Neuronal stem cell (in vitro differentiated cells): Measurements from ENCODE around the gene IFNA8. TPM values are rescaled to one million over a fixed set of nuclear protein-coding genes. Genes with fewer than 3 reads are reported as not detected.
"Not testable (repeated sequence)": the region's sequence is repeated elsewhere in the genome, so short reads cannot be mapped to it uniquely, and the experiment has no call there.

Source experiments
- DNase-seq: peaks from one replicate; pipeline ENCODE4 v3.0.0-alpha.2; 2013; ENCODE audit warnings: low spot score
- H2AFZ ChIP-seq: one replicate; pipeline ENCODE4 v1.6.1; 2013; ENCODE audit warnings: mild to moderate bottlenecking, low read length, inconsistent platforms
- H2AK5ac ChIP-seq: 2 replicates; pipeline ENCODE4 v1.6.1; 2013; ENCODE audit warnings: low read depth, mild to moderate bottlenecking, inconsistent platforms, low read length, moderate library complexity, mixed read lengths
- H2BK120ac ChIP-seq: 2 replicates; pipeline ENCODE4 v1.6.1; 2013; ENCODE audit warnings: low read depth, mild to moderate bottlenecking, inconsistent platforms, low read length, moderate library complexity, mixed read lengths
- H2BK12ac ChIP-seq: one replicate; pipeline ENCODE4 v1.6.1; 2013; ENCODE audit warnings: low read length, inconsistent platforms
- H2BK15ac ChIP-seq: 2 replicates; pipeline ENCODE4 v1.6.1; 2013; ENCODE audit warnings: mild to moderate bottlenecking, low read length, inconsistent platforms, mixed read lengths
- H2BK5ac ChIP-seq: one replicate; pipeline ENCODE4 v1.6.1; 2013; ENCODE audit warnings: inconsistent platforms, mild to moderate bottlenecking, low read length, moderate library complexity
- H3K14ac ChIP-seq: one replicate; pipeline ENCODE4 v1.6.1; 2013; ENCODE audit warnings: low read length, inconsistent platforms
- H3K18ac ChIP-seq: 2 replicates; pipeline ENCODE4 v1.6.1; 2013; ENCODE audit warnings: low read length, inconsistent platforms
- H3K23ac ChIP-seq: 2 replicates; pipeline ENCODE4 v1.6.1; 2013; ENCODE audit warnings: low read depth, mild to moderate bottlenecking, mixed read lengths, low read length, inconsistent platforms; ENCODE audit not compliant: poor library complexity
- H3K27ac ChIP-seq: replicated peaks from 3 replicates; pipeline ENCODE4 v1.5.1; 2013; ENCODE audit warnings: low read length, inconsistent platforms
- H3K27me3 ChIP-seq, 3 experiments: 2 replicates each; pipeline ENCODE4 v1.6.1; 2013; ENCODE audit warnings: low read length in 3 of 3, mild to moderate bottlenecking in 2 of 3, inconsistent platforms in 1 of 3, low read depth in 1 of 3, mixed read lengths in 1 of 3, moderate library complexity in 1 of 3; ENCODE audit not compliant: control insufficient read depth in 3 of 3, insufficient read depth in 3 of 3
- H3K36me3 ChIP-seq, 2 donors: replicated peaks in 1 of 2; 2 replicates each; pipeline ENCODE4 v1.6.1; 2013; ENCODE audit warnings: low read length in 2 of 2; ENCODE audit not compliant: control insufficient read depth in 2 of 2, insufficient read depth in 2 of 2
- H3K4ac ChIP-seq: 2 replicates; pipeline ENCODE4 v1.6.1; 2013; ENCODE audit warnings: inconsistent platforms, mild to moderate bottlenecking, low read length, moderate library complexity
- H3K4me1 ChIP-seq, 2 donors: 1 replicate in 1 of 2; 2 replicates in 1 of 2; pipeline ENCODE4 v1.6.1; 2013; ENCODE audit warnings: low read length in 2 of 2, low read depth in 1 of 2; ENCODE audit not compliant: control insufficient read depth in 2 of 2, insufficient read depth in 1 of 2
- H3K4me2 ChIP-seq: one replicate; pipeline ENCODE4 v1.6.1; 2013; ENCODE audit warnings: mild to moderate bottlenecking, low read length, inconsistent platforms; ENCODE audit not compliant: insufficient read depth, poor library complexity, severe bottlenecking
- H3K4me3 ChIP-seq, 2 donors: 2 replicates each; pipeline ENCODE4 v1.5.1; 2013; ENCODE audit warnings: low read length in 2 of 2, mild to moderate bottlenecking in 2 of 2, inconsistent platforms in 1 of 2, moderate library complexity in 1 of 2
- H3K79me1 ChIP-seq: one replicate; pipeline ENCODE4 v1.6.1; 2013; ENCODE audit warnings: low read depth, mild to moderate bottlenecking, inconsistent platforms, low read length, moderate library complexity
- H3K9ac ChIP-seq: one replicate; pipeline ENCODE4 v1.6.1; 2013; ENCODE audit warnings: mild to moderate bottlenecking, low read depth, low read length, inconsistent platforms; ENCODE audit not compliant: poor library complexity
- H3K9me3 ChIP-seq, 2 donors: replicated peaks in 1 of 2; 2 replicates each; pipeline versions ENCODE3 to v1.6.1; 2013; ENCODE audit warnings: low read length in 2 of 2, mild to moderate bottlenecking in 2 of 2, inconsistent platforms in 1 of 2, low read depth in 1 of 2, mixed read lengths in 1 of 2, moderate library complexity in 1 of 2; ENCODE audit not compliant: control insufficient read depth in 2 of 2, insufficient read depth in 1 of 2
- H4K8ac ChIP-seq: one replicate; pipeline ENCODE4 v1.6.1; 2013; ENCODE audit warnings: low read depth, mild to moderate bottlenecking, inconsistent platforms, low read length, moderate library complexity
- H4K91ac ChIP-seq: one replicate; pipeline ENCODE4 v1.6.1; 2013; ENCODE audit warnings: low read length, low read depth, mild to moderate bottlenecking, inconsistent platforms; ENCODE audit not compliant: poor library complexity
- WGBS, 2 donors: extraction: QIAGEN DNeasy Blood & Tissue Kit; methylation state at CpG; one replicate each; pipeline ENCODE4 v1.1.7; 2013; ENCODE audit warnings: missing lambda C conversion rate in 2 of 2, mixed read lengths in 1 of 2; ENCODE audit not compliant: insufficient read length in 2 of 2, insufficient replicate concordance in 1 of 2; ENCODE audit errors: extremely low coverage in 2 of 2; 5-methylcytosine and 5-hydroxymethylcytosine counted together
- polyA plus RNA-seq, 2 experiments: library from polyadenylated mRNA; stranded (reverse); fragments of 200-250 nt; gene quantifications; one replicate each; pipeline ENCODE4 v1.2.3, GENCODE V29; 2013

Gene IFNA8
- polyA plus RNA-seq (2013, experiment 1 of 2), result not detected
- not detected for polyA plus RNA-seq (2013, experiment 2 of 2)

GRCh38 chr9:21408817-21409216, at the start of gene IFNA8:
TSS of gene IFNA8 (plus strand) at chr9:21409117. CDS start at chr9:21409177, 60 bp downstream.
- Histone ChIP-seq H2BK15ac (no peak within 1 kb of the TSS), H2BK12ac (no peak within 1 kb of the TSS), H3K14ac (no peak within 1 kb of the TSS), H2BK120ac (no peak within 1 kb of the TSS), H2AFZ (no peak within 1 kb of the TSS), H3K4me1 (peaks cover 1 to 2% of the 10 kb centered on the region in 2 donors), H3K27me3 (peaks cover 0 to 16% (median 0%) of the 10 kb centered on the region in 3 experiments), H2BK5ac (no peak within 1 kb of the TSS), H3K4ac (no peak within 1 kb of the TSS), H3K9me3 (no peaks in the 10 kb centered on the region), H3K4me2 (no peak within 1 kb of the TSS), H3K18ac (no peak within 1 kb of the TSS), H4K91ac (no peak within 1 kb of the TSS), H3K36me3 (no peaks in the 10 kb centered on the region), H2AK5ac (no peak within 1 kb of the TSS), H3K4me3 (no peak within 1 kb of the TSS), H4K8ac (no peak within 1 kb of the TSS), H3K79me1 (no peaks in the 10 kb centered on the region), H3K27ac (no peak within 1 kb of the TSS), H3K9ac (no peak within 1 kb of the TSS), H3K23ac (no peak within 1 kb of the TSS)
- no peak for DNase-seq
- no CpG with 5 or more reads among the region's 1 CpG for WGBS, 2 donors

GRCh38 chr9:21362287-21362686, 46.6 kb upstream of the IFNA8 start:
- Histone ChIP-seq H4K8ac (no peak overlapping the region), H3K18ac (no peak overlapping the region), H3K9ac (no peak overlapping the region), H3K79me1 (no peaks in the 10 kb centered on the region), H3K4ac (no peak overlapping the region), H3K27me3 (no peaks in the 10 kb centered on the region), H3K4me2 (no peak overlapping the region), H2AFZ (no peak overlapping the region), H2BK12ac (no peak overlapping the region), H4K91ac (no peak overlapping the region), H2AK5ac (no peak overlapping the region), H3K27ac (no peak overlapping the region), H3K9me3 (no peaks in the 10 kb centered on the region), H3K4me1 (peaks cover 0 to 2% of the 10 kb centered on the region in 2 donors), H3K23ac (no peak overlapping the region), H2BK15ac (no peak overlapping the region), H2BK5ac (no peak overlapping the region), H3K36me3 (no peaks in the 10 kb centered on the region), H3K14ac (no peak overlapping the region), H2BK120ac (no peak overlapping the region), H3K4me3 (no peak overlapping the region)
- WGBS, 2 donors, result no CpG with 5 or more reads among the region's 8 CpGs
- no peak for DNase-seq

DNA sequence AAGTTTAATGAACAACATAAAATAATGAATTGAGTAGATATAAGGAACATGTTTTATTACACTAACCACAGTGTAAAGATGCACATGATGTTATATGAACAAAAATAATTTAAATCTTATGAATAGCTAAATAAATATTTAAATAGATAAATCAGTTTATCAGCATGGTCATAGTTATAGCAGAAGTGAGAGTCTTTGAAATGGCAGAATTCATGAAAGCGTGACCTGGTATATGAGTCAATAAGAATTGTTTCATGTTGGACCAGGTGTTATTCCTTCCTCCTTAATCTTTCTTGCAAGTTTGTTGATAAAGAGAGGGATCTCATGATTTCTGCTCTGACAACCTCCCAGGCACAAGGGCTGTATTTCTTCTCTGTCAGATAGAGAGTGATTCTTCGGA, 41.7 kb upstream of the IFNA8 start:
- H3K4ac ChIP-seq, H2BK15ac ChIP-seq, H2BK12ac ChIP-seq, H4K91ac ChIP-seq, H3K36me3 ChIP-seq, H3K18ac ChIP-seq, H3K79me1 ChIP-seq, DNase-seq, H3K23ac ChIP-seq, H2BK120ac ChIP-seq, H2AFZ ChIP-seq, H3K4me1 ChIP-seq, H3K14ac ChIP-seq, H4K8ac ChIP-seq, H3K4me3 ChIP-seq, H2AK5ac ChIP-seq, H3K9ac ChIP-seq, H3K9me3 ChIP-seq, H3K27me3 ChIP-seq, H3K27ac ChIP-seq, H3K4me2 ChIP-seq, H2BK5ac ChIP-seq: not testable (repeated sequence)
- no CpG with 5 or more reads among the region's 2 CpGs for WGBS, 2 donors

GRCh38 chr9:21367957-21368356, 41.0 kb upstream of the IFNA8 start, which contains the start of gene IFNA13:
TSS of gene IFNA13 (minus strand) at chr9:21368057. CDS start at chr9:21368010, 47 bp downstream.
- no peak within 1 kb of the TSS for H2AFZ ChIP-seq
- no peak within 1 kb of the TSS for H3K14ac ChIP-seq
- no peak within 1 kb of the TSS for H4K8ac ChIP-seq
- H3K36me3 ChIP-seq, result no peaks in the 10 kb centered on the region
- no peaks in the 10 kb centered on the region for H3K4me1 ChIP-seq
- no peak within 1 kb of the TSS for H3K9ac ChIP-seq
- no peak within 1 kb of the TSS for H2BK12ac ChIP-seq
- H3K27me3 ChIP-seq, result no peaks in the 10 kb centered on the region
- H3K27ac ChIP-seq, result no peak within 1 kb of the TSS
- H3K4ac ChIP-seq, result no peak within 1 kb of the TSS
- DNase-seq, result no peak
- no peak within 1 kb of the TSS for H3K4me3 ChIP-seq
- H2BK5ac ChIP-seq, result no peak within 1 kb of the TSS
- no peak within 1 kb of the TSS for H3K18ac ChIP-seq
- H3K23ac ChIP-seq, result no peak within 1 kb of the TSS
- H2BK15ac ChIP-seq, result no peak within 1 kb of the TSS
- H3K9me3 ChIP-seq, result no peaks in the 10 kb centered on the region
- H3K4me2 ChIP-seq, result no peak within 1 kb of the TSS
- H4K91ac ChIP-seq, result no peak within 1 kb of the TSS
- WGBS, 2 donors, result no CpG with 5 or more reads among the region's 3 CpGs
- H3K79me1 ChIP-seq, result no peaks in the 10 kb centered on the region
- no peak within 1 kb of the TSS for H2AK5ac ChIP-seq
- H2BK120ac ChIP-seq, result no peak within 1 kb of the TSS
